GM12891 (cell line): ENCODE data around the gene HPF1.
"Not testable (repeated sequence)": the region's sequence is repeated elsewhere in the genome, so short reads cannot be mapped to it uniquely, and the experiment has no call there.

Source experiments
- DNase-seq: peaks from one replicate; pipeline ENCODE4 v3.0.0; 2011; ENCODE audit warnings: low spot score; ENCODE audit not compliant: insufficient read length
- FAIRE-seq: peaks from 2 replicates; lab custom pipeline; 2011; peaks lifted over from hg19 to GRCh38; lab: Jason Lieb, UNC
- PAX5 ChIP-seq: IDR thresholded peaks from 2 replicates; pipeline ENCODE4 v1.6.1; 2011; ENCODE audit warnings: low read length, moderate library complexity, mild to moderate bottlenecking; ENCODE audit not compliant: insufficient read depth, severe bottlenecking
- POLR2A ChIP-seq: IDR thresholded peaks from 2 replicates; pipeline ENCODE4 v1.6.1; 2011; ENCODE audit warnings: low read depth, low read length, control low read depth
- POLR2AphosphoS5 ChIP-seq: IDR thresholded peaks from 2 replicates; pipeline ENCODE4 v1.6.1; 2011; ENCODE audit warnings: low read depth, low read length, control low read depth
- POU2F2 ChIP-seq: IDR thresholded peaks from 2 replicates; pipeline ENCODE4 v1.6.1; 2011; ENCODE audit warnings: low read depth, mild to moderate bottlenecking, control low read depth, low read length, moderate library complexity
- SPI1 ChIP-seq: IDR thresholded peaks from 2 replicates; pipeline ENCODE4 v1.6.1; 2011; ENCODE audit warnings: low read depth, low read length, control low read depth
- TAF1 ChIP-seq: IDR thresholded peaks from 2 replicates; pipeline ENCODE4 v1.6.1; 2011; ENCODE audit warnings: low read depth, low read length, control low read depth

HPF1 gene

GRCh38 chr4:169741569-169741968, 16.2 kb downstream of the HPF1 start:
- FAIRE-seq (no peak), DNase-seq (no peak)
- no peak for TF ChIP-seq POLR2AphosphoS5
- no peak for TF ChIP-seq POU2F2

GRCh38 chr4:169738604-169739003, 19.1 kb downstream of the HPF1 start:
- DNase-seq, FAIRE-seq: not testable (repeated sequence)

GRCh38 chr4:169730564-169730963, 27.2 kb downstream of the HPF1 start:
- DNase-seq, result no peak
- no peak for TF ChIP-seq POLR2A
- no peak for TF ChIP-seq POU2F2
- no peak for TF ChIP-seq SPI1
- peak; percentile 35 for FAIRE-seq

DNA sequence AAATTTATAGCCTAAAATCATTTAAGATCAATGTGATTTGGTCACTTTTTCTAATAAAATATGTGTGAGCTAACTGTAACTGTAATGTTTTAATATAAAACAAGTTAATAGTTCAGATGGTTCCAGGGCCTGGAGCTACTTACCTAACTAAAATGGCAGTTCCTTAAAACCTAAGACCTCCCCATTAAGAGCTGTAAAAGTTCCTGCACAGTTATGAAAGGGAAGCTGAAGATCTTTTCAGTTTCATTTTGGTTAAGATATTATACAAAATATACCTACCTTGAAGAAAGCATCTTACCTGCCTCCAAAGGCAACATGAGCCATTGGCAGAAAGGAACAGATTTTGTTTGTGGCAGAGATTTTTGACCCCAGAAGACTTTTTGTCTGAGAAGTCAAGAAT, 30.1 kb downstream of the HPF1 start:
- no peak for DNase-seq
- FAIRE-seq, result no peak

GRCh38 chr4:169724260-169724659, 33.5 kb downstream of the HPF1 start:
- DNase-seq, result no peak
- no peak for FAIRE-seq
- TF ChIP-seq SPI1, result no peak
- no peak for TF ChIP-seq POU2F2
- no peak for TF ChIP-seq PAX5
- TF ChIP-seq TAF1, result no peak
- TF ChIP-seq POLR2A, result no peak
- TF ChIP-seq POLR2AphosphoS5, result no peak

More for the DNA sequence above, 30.1 kb downstream of the HPF1 start:
- no peak for TF ChIP-seq TAF1
- TF ChIP-seq POLR2AphosphoS5, result no peak
- TF ChIP-seq POLR2A, result no peak
- no peak for TF ChIP-seq SPI1
- TF ChIP-seq POU2F2, result no peak
- no peak for TF ChIP-seq PAX5

GRCh38 chr4:169723207-169723965, 34.4 kb downstream of the HPF1 start:
- DNase-seq (no peak), FAIRE-seq (no peak)
- TF ChIP-seq TAF1 (no peak), POLR2A (no peak), PAX5 (no peak), POU2F2 (no peak), SPI1 (no peak), POLR2AphosphoS5 (no peak)

- TF ChIP-seq POU2F2 (no peak), SPI1 (no peak), POLR2A (no peak), TAF1 (no peak), PAX5 (no peak), POLR2AphosphoS5 (no peak)
- DNase-seq (no peak), FAIRE-seq (no peak)
Observed at GRCh38 chr4:169720529-169720928, 37.2 kb downstream of the HPF1 start.

DNA sequence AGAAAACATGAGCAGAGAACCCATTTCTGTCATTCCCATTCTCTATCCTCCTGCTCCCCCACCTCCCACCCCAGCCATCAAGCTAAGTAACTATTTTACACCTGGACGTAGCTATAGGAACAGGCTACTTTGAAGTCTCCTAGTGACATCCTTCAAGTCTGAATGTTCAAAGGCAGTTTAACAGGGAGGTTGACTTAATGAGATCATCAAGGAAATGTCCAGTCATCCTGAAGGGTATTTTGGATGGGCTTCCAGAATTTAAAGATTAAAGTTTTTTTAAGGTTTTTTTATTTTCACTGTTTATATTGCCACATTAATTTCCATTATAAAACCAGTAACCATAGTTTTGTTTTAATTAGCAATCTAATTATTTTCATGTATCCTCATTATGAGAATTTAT, 41.1 kb downstream of the HPF1 start:
- no peak for TF ChIP-seq TAF1
- TF ChIP-seq POLR2AphosphoS5, result no peak
- no peak for TF ChIP-seq POU2F2
- no peak for TF ChIP-seq POLR2A
- no peak for TF ChIP-seq SPI1
- no peak for TF ChIP-seq PAX5
- FAIRE-seq (no peak), DNase-seq (no peak)

DNA sequence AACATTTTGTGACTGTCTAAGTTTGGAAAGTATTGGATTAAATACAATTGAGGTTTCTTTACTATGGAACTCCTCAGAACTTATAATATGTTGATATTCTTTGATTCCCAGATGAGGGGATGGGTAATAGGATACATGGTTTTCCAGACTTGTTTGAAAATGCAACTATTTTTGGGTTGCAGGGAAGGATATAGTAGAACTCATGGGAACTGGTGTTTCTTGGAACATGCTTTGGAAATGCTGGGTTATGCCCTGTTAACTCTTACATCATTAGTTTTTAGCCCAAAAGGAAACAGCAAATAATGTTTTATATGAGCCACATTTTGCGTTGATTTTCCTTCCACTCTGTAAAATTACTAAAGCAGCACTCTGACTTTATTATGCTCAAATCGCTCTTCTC, 41.9 kb downstream of the HPF1 start:
- DNase-seq (no peak), FAIRE-seq (no peak)

DNA sequence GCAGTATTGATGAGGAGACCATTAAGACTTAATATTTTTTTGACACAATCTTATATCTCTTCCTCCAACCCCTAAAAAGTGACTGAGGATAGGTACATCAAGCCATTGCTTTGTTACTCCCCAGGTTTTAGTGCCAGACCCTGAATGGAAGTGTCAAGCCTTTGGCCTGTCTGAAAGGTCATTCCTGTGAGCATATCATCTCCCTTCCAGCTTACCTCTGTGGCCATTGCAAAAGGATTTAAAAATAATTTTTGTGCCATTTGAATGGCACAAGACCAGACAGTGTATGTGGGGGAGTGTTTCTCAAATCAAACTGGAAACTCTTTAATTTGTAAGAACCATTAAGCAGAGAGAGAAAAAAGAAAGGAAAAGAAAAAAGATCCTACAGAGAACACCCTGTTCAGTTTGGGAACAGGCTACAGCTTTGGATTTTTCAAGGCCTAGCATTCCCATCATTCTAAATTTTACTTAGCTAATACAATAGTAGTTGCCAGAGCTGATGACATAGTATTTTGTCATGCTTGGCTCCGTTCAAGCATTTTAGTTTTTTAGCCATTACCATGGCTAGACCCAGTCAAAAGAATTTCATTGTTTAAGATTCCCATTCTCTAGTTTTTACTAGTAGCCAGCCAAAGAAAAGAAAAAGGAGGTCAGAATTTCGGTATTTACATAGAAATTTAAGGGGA, 49.6 kb downstream of the HPF1 start:
- no peak for TF ChIP-seq POLR2AphosphoS5
- TF ChIP-seq TAF1, result no peak
- no peak for TF ChIP-seq POLR2A
- no peak for TF ChIP-seq PAX5
- no peak for TF ChIP-seq SPI1
- no peak for TF ChIP-seq POU2F2
- DNase-seq, result no peak
- FAIRE-seq, result no peak

More for the DNA sequence above, 41.9 kb downstream of the HPF1 start:
- TF ChIP-seq TAF1 (no peak), POU2F2 (no peak), POLR2AphosphoS5 (no peak), PAX5 (no peak), POLR2A (no peak)
